Central memory CD4-positive, alpha-beta T cell (primary cell): ENCODE measurements around the gene TRIM26.
A peak's percentile ranks its signal among the peaks of the same experiment; 100 is the strongest.
"Not testable (repeated sequence)": the region's sequence is repeated elsewhere in the genome, so short reads cannot be mapped to it uniquely, and the experiment has no call there.

Experiments
- DNase-seq: peaks from one replicate; pipeline ENCODE4 v3.0.0; 2022

TRIM26 gene

GRCh38 chr6:30169658-30170614 lies 43.3 kb downstream of the TRIM26 start:
- DNase-seq: peak; percentile 13

- no peak for DNase-seq
Observed at GRCh38 chr6:30168741-30169140, 44.5 kb downstream of the TRIM26 start.

GRCh38 chr6:30167101-30167500 lies 46.1 kb downstream of the TRIM26 start:
- no peak for DNase-seq

GRCh38 chr6:30165238-30165637 lies 48.0 kb downstream of the TRIM26 start:
- DNase-seq: not testable (repeated sequence)

- no peak for DNase-seq
Observed at GRCh38 chr6:30164714-30165113, 48.5 kb downstream of the TRIM26 start.

GRCh38 chr6:30163918-30164654 lies 49.1 kb downstream of the TRIM26 start:
- DNase-seq: no peak

GRCh38 chr6:30163090-30163917 lies 49.9 kb downstream of the TRIM26 start, which contains the start of gene TRIM15:
Gene TRIM15 (plus strand): TSS chr6:30163546. CDS start chr6:30163685, 139 bp downstream.
- DNase-seq: no peak

GRCh38 chr6:30162265-30163089 lies 50.7 kb downstream of the TRIM26 start:
- DNase-seq: no peak

GRCh38 chr6:30160785-30161531 lies 52.2 kb downstream of the TRIM26 start, which contains the start of gene TRIM10:
Gene TRIM10 (minus strand): TSS chr6:30161211. CDS start chr6:30160858, 353 bp downstream.
- no peak for DNase-seq

- no peak for DNase-seq
Observed at GRCh38 chr6:30160008-30160784, 53.0 kb downstream of the TRIM26 start.

- no peak for DNase-seq
Observed at GRCh38 chr6:30158475-30159040, 54.6 kb downstream of the TRIM26 start.

- DNase-seq: no peak
Observed at GRCh38 chr6:30157999-30158398, 55.2 kb downstream of the TRIM26 start.

GRCh38 chr6:30157581-30157980 lies 55.6 kb downstream of the TRIM26 start:
- DNase-seq: no peak

- DNase-seq: no peak
Observed at GRCh38 chr6:30156774-30157173, 56.4 kb downstream of the TRIM26 start.

- DNase-seq: no peak
Observed at GRCh38 chr6:30156262-30156599, 57.0 kb downstream of the TRIM26 start.

GRCh38 chr6:30155520-30156261 lies 57.5 kb downstream of the TRIM26 start:
- no peak for DNase-seq

GRCh38 chr6:30154709-30155519 lies 58.3 kb downstream of the TRIM26 start:
- DNase-seq: no peak

GRCh38 chr6:30154061-30154460 lies 59.1 kb downstream of the TRIM26 start:
- DNase-seq: no peak
